ENCODE results near the gene GNAS-AS1. TPM values are rescaled to one million over a fixed set of nuclear protein-coding genes. Genes with fewer than 3 reads are reported as not detected.

Gene GNAS-AS1
- total RNA-seq = 1 to 10 TPM in 1 of 2 experiments, under 1 TPM in 1; 0.65 to 1.0 TPM

GRCh38 chr20:58850693-58851174 lies at the start of gene GNAS-AS1:
GNAS-AS1 (minus strand) TSS chr20:58850902.
- no peak within 1 kb of the TSS for H3K27ac Mint-ChIP-seq
- ChIA-PET CTCF (interaction anchor here (1.0 to 2.4 kb wide), 2 partner anchors 19 to 32 kb away, joined by 3 to 9 read pairs; no protein-coding TSS in a partner anchor), POLR2A (interaction anchor here (3.3 kb wide), 1 partner anchor 199 kb away, joined by 16 read pairs; the partner anchor contains the start of gene STX16)
- peak within 1 kb of the TSS; percentile 80 for H3K4me3 Mint-ChIP-seq
- H3K27me3 Mint-ChIP-seq = peaks cover 71% of the 10 kb centered on the region
- DNase-seq = peak; percentile 80
- H3K36me3 Mint-ChIP-seq (ENCODE audit: low read depth) = no peaks in the 10 kb centered on the region
- H3K9me3 Mint-ChIP-seq = no peaks in the 10 kb centered on the region
- peaks cover 42% of the 10 kb centered on the region for H3K4me1 Mint-ChIP-seq

GRCh38 chr20:58900397-58900796 lies 49.7 kb upstream of the GNAS-AS1 start:
- POLR2A ChIA-PET = no interaction called here
- H3K9me3 Mint-ChIP-seq = no peaks in the 10 kb centered on the region
- H3K27me3 Mint-ChIP-seq = no peaks in the 10 kb centered on the region
- H3K27ac Mint-ChIP-seq = no peak overlapping the region
- no peak overlapping the region for H3K4me3 Mint-ChIP-seq
- CTCF ChIA-PET = no interaction called here
- DNase-seq = no peak
- H3K4me1 Mint-ChIP-seq = peaks cover 52% of the 10 kb centered on the region
- peaks cover 88% of the 10 kb centered on the region for H3K36me3 Mint-ChIP-seq (ENCODE audit: low read depth)

GRCh38 chr20:58899512-58899911 lies 48.8 kb upstream of the GNAS-AS1 start:
- Mint-ChIP-seq H3K27me3 (no peaks in the 10 kb centered on the region), H3K4me1 (peaks cover 54% of the 10 kb centered on the region), H3K27ac (no peak overlapping the region), H3K4me3 (no peak overlapping the region), H3K36me3 (ENCODE audit: low read depth) (peaks cover 87% of the 10 kb centered on the region), H3K9me3 (no peaks in the 10 kb centered on the region)
- POLR2A ChIA-PET = interaction anchor here (1.1 to 1.2 kb wide), 2 partner anchors 8 to 83 kb away, joined by 4 to 7 read pairs; no protein-coding TSS in a partner anchor
- CTCF ChIA-PET = interaction anchor here (1.0 kb wide), 1 partner anchor 79 kb away, joined by 3 read pairs; no protein-coding TSS in a partner anchor
- no peak for DNase-seq

- ChIA-PET CTCF (interaction anchor here (1.0 kb wide), 1 partner anchor 80 kb away, joined by 3 read pairs; no protein-coding TSS in a partner anchor), POLR2A (interaction anchor here (0.9 to 2.5 kb wide), 5 partner anchors 9 to 133 kb away, joined by 3 to 8 read pairs (median 4); partner anchors contain the start of gene ATP5F1E)
- no peak overlapping the region for H3K4me3 Mint-ChIP-seq
- H3K9me3 Mint-ChIP-seq = no peaks in the 10 kb centered on the region
- no peak overlapping the region for H3K27ac Mint-ChIP-seq
- DNase-seq = no peak
- peaks cover 60% of the 10 kb centered on the region for H3K4me1 Mint-ChIP-seq
- H3K27me3 Mint-ChIP-seq = no peaks in the 10 kb centered on the region
- peaks cover 82% of the 10 kb centered on the region for H3K36me3 Mint-ChIP-seq (ENCODE audit: low read depth)
These were observed 48.1 kb upstream of the GNAS-AS1 start for GRCh38 chr20:58898629-58899408.

- no peaks in the 10 kb centered on the region for H3K9me3 Mint-ChIP-seq
- no peaks in the 10 kb centered on the region for H3K27me3 Mint-ChIP-seq
- H3K4me1 Mint-ChIP-seq = peaks cover 58% of the 10 kb centered on the region
- DNase-seq = no peak
- ChIA-PET CTCF (no interaction called here), POLR2A (interaction anchor here (1.0 to 2.5 kb wide), 3 partner anchors 8 to 85 kb away, joined by 3 to 8 read pairs (median 3); no protein-coding TSS in a partner anchor)
- no peak overlapping the region for H3K4me3 Mint-ChIP-seq
- peaks cover 81% of the 10 kb centered on the region for H3K36me3 Mint-ChIP-seq (ENCODE audit: low read depth)
- H3K27ac Mint-ChIP-seq = peak overlapping the region; percentile 36
These were observed 46.8 kb upstream of the GNAS-AS1 start for GRCh38 chr20:58897488-58897887.

- Mint-ChIP-seq H3K4me1 (peaks cover 54% of the 10 kb centered on the region), H3K27me3 (no peaks in the 10 kb centered on the region), H3K4me3 (no peak overlapping the region), H3K9me3 (no peaks in the 10 kb centered on the region), H3K36me3 (ENCODE audit: low read depth) (peaks cover 79% of the 10 kb centered on the region), H3K27ac (no peak overlapping the region)
- CTCF ChIA-PET = no interaction called here
- POLR2A ChIA-PET = interaction anchor here (1.0 to 2.5 kb wide), 2 partner anchors 11 to 85 kb away, joined by 3 to 8 read pairs; no protein-coding TSS in a partner anchor
- no peak for DNase-seq
These were observed 46.1 kb upstream of the GNAS-AS1 start for GRCh38 chr20:58896820-58897219.

GRCh38 chr20:58895448-58896180 lies 44.9 kb upstream of the GNAS-AS1 start:
- Mint-ChIP-seq H3K4me3 (peak overlapping the region; percentile 74), H3K27ac (peak overlapping the region; percentile 58), H3K4me1 (peaks cover 53% of the 10 kb centered on the region), H3K27me3 (no peaks in the 10 kb centered on the region), H3K9me3 (no peaks in the 10 kb centered on the region), H3K36me3 (ENCODE audit: low read depth) (peaks cover 70% of the 10 kb centered on the region)
- POLR2A ChIA-PET = interaction anchor here (0.9 kb wide), 1 partner anchor 243 kb away, joined by 3 read pairs; no protein-coding TSS in a partner anchor
- CTCF ChIA-PET = no interaction called here
- DNase-seq = no peak

GRCh38 chr20:58894652-58895447 lies 44.1 kb upstream of the GNAS-AS1 start:
- ChIA-PET POLR2A (interaction anchor here (0.9 to 1.4 kb wide), 2 partner anchors 11 to 243 kb away, joined by 3 read pairs; no protein-coding TSS in a partner anchor), CTCF (interaction anchor here (0.5 to 0.8 kb wide), 2 partner anchors 244 to 281 kb away, joined by 3 read pairs; partner anchors contain the start of gene STX16)
- Mint-ChIP-seq H3K27me3 (no peaks in the 10 kb centered on the region), H3K4me1 (peaks cover 51% of the 10 kb centered on the region), H3K4me3 (peak overlapping the region; percentile 74), H3K27ac (peak overlapping the region; percentile 58), H3K36me3 (ENCODE audit: low read depth) (peaks cover 63% of the 10 kb centered on the region), H3K9me3 (no peaks in the 10 kb centered on the region)
- no peak for DNase-seq

GRCh38 chr20:58893355-58894120 lies 42.8 kb upstream of the GNAS-AS1 start:
- Mint-ChIP-seq H3K4me3 (peak overlapping the region; percentile 74), H3K4me1 (peaks cover 47% of the 10 kb centered on the region), H3K36me3 (ENCODE audit: low read depth) (peaks cover 49% of the 10 kb centered on the region), H3K27ac (peak overlapping the region; percentile 80), H3K9me3 (no peaks in the 10 kb centered on the region), H3K27me3 (no peaks in the 10 kb centered on the region)
- POLR2A ChIA-PET = interaction anchor here (0.6 to 1.4 kb wide), 6 partner anchors 12 to 241 kb away, joined by 3 to 5 read pairs (median 3); no protein-coding TSS in a partner anchor
- DNase-seq = peak; percentile 57
- CTCF ChIA-PET = interaction anchor here (0.8 kb wide), 1 partner anchor 242 kb away, joined by 3 read pairs; the partner anchor contains the start of gene STX16

- Mint-ChIP-seq H3K4me3 (peak overlapping the region; percentile 89), H3K4me1 (peaks cover 48% of the 10 kb centered on the region), H3K36me3 (ENCODE audit: low read depth) (peaks cover 45% of the 10 kb centered on the region), H3K27ac (peak overlapping the region; percentile 98), H3K27me3 (no peaks in the 10 kb centered on the region), H3K9me3 (no peaks in the 10 kb centered on the region)
- ChIA-PET CTCF (no interaction called here), POLR2A (interaction anchor here (0.8 to 1.2 kb wide), 3 partner anchors 89 to 241 kb away, joined by 3 to 5 read pairs (median 3); no protein-coding TSS in a partner anchor)
- DNase-seq = no peak
These were observed 42.2 kb upstream of the GNAS-AS1 start for GRCh38 chr20:58892932-58893224.

- ChIA-PET POLR2A (interaction anchor here (0.5 to 1.4 kb wide), 7 partner anchors 14 to 275 kb away, joined by 3 to 14 read pairs (median 4); partner anchors contain the start of gene STX16), CTCF (no interaction called here)
- Mint-ChIP-seq H3K27ac (peak overlapping the region; percentile 98), H3K27me3 (no peaks in the 10 kb centered on the region), H3K36me3 (ENCODE audit: low read depth) (peaks cover 40% of the 10 kb centered on the region), H3K4me1 (peaks cover 51% of the 10 kb centered on the region), H3K4me3 (peak overlapping the region; percentile 89), H3K9me3 (no peaks in the 10 kb centered on the region)
- peak; percentile 74 for DNase-seq
These were observed 41.6 kb upstream of the GNAS-AS1 start for GRCh38 chr20:58892141-58892931.
